HG03565 (cell line): ENCODE results near the gene ABR.
"Not testable (repeated sequence)": the region's sequence is repeated elsewhere in the genome, so short reads cannot be mapped to it uniquely, and the experiment has no call there.

ENCODE experiments used
- ATAC-seq: cut with Tn5 transposase; IDR thresholded peaks from one replicate; pipeline ENCODE4 v1.9.1; 2021; ENCODE audit warnings: mild to moderate bottlenecking, moderate library complexity; ENCODE audit not compliant: unreplicated experiment

ABR gene

GRCh38 chr17:1150863-1151600 is 28.7 kb downstream of the ABR start:
- no peak for ATAC-seq

GRCh38 chr17:1149869-1150268 is 29.9 kb downstream of the ABR start:
- no peak for ATAC-seq

DNA sequence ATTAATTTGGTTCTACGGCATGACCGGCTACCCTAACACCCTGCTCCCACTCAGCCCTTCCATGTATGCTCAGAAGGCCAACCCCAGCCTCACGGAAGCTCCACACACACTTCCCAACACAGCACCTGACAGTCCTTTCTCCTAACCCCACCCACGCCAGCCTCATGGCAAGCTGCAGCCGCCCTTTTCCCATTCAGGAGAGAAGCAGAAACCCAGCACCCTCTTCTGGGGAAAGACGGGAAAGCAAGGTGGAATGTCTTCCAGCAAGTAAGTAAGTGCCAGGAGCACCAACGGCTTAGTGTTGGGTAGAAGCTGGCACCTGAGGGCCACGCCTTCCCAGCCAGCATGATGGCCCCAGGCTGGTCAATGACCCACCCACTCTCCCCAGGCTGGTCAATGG is 32.1 kb downstream of the ABR start:
- no peak for ATAC-seq

- no peak for ATAC-seq
These were observed 33.1 kb downstream of the ABR start for GRCh38 chr17:1146561-1147265.

DNA sequence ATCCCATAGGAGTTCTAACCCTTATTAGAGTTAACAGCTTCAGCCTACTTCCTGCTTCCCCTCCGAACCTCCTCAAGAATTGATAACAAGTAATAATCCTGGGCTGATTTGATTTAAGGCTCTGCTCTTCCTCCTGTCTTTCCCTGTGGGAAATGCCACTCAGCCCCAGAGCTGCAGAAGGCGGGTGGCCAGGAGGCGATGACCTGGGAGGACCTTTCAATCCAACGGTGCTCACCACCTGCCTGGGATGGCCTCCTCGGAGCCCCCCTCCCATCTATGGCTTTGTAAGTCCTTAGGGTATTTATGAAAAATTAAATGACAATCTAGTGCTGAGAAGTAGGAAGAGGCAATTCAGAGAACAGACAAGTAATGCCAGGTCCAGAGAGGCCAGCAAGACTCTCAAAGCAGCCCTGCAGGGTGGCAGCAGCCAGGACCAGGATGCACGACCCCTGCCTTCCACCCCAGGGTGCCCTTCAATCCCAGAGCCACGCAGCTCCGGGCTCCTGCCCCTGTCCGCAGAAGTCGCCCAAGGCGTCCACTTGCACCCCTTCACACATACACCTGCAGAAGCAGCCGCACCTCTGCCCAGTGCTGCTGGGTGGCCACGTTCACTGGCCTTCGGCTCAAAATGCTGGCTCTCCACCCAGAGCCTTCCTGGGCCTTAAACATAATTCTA is 34.3 kb downstream of the ABR start:
- ATAC-seq = no peak

GRCh38 chr17:1144162-1144561 is 35.6 kb downstream of the ABR start:
- ATAC-seq = no peak

DNA sequence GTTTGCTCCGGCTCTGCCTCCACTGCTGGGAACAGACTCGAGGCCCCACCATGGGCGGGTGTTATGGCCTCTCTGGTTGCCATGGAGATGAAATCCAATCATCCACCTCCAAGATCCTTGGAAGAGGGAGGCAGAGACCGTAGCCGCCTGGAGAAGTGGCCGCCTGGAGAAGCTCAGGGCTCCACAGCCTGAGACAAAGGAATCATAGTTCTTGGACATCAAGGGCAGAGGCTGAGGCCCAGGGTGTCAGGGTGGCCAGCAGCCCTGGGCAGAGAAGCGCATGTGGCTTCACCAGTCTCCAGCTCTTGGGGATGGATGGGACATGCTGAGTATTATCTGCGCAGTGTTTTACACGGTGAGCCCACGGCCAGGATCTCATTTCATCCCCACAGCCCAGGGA is 36.2 kb downstream of the ABR start:
- no peak for ATAC-seq

DNA sequence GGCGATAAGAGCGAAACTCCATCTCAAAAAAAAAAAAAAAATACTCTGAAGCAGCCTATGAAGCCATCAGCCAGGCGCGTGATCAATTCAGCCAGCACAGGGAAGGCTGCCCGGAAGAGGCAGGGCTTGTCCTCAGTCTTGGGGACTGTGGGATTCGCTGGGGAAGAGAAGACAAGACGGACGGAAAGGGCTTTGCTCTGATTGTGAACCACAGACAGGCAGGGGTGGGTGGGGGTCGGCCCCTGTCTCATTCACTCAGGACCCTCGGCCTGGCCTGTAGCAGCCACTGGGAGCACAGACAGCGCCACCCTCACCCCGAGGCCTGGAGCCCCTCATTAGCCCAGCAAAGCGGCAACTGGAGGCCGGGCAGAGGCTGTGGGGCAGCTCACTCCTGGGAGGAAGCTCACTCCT is 37.2 kb downstream of the ABR start:
- ATAC-seq = no peak

- no peak for ATAC-seq
These were observed 42.3 kb downstream of the ABR start for GRCh38 chr17:1137465-1137894.

DNA sequence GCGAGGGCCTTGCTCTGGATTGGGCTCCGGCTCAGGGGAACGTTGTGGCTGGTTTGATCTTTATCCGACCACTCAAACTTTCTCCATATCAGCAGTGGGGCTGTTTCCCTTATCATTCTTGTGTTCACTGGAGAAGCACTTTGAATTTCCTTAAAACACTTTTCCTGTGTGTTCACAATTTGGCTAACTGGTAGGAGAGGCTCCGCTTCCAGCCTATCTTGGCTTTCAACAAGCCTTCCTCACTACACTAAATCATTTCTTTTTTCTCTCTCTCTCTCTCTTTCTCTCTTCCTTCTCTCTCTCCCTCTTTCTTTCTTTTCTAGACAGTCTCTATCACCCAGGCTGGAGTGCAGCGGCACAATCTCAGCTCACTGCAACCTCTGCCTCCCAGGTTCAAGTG is 43.0 kb downstream of the ABR start:
- no peak for ATAC-seq

DNA sequence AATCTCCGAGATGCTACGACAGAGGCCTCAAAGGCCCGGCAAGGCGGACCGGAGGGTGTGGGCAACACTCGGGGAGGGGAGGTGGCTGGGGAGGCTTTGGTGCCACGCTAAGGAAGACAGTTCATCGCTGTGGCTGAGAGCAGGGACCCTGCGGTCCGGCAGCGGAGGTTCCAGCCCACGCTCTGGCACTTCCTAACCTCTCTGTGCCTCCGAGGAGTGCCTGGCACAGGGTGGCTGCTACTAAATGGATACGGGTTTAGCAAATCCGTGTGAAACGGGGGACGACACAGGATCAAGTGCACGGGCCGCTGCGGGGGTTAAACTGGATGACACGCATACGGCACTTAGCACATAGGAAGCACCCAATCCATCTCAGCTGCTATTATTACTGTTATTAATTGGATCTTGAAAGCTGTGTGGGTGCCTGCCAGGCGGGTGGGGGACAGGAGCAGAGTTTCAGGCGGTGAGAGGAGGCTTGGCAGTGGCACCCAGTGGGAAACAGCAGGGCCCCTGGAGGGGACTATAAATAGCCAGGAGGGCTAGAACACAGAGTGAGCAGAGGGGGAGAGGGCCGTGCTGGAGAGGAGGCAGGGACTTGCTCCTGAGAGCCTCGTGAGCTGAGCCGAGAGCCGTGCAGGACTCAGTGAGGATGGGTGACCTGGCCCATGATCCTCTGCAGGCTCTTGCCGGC is 45.0 kb downstream of the ABR start:
- ATAC-seq = no peak

- no peak for ATAC-seq
These were observed 49.6 kb downstream of the ABR start for GRCh38 chr17:1130191-1130590.

- not testable (repeated sequence) for ATAC-seq
These were observed 51.3 kb downstream of the ABR start for GRCh38 chr17:1128463-1128862.

DNA sequence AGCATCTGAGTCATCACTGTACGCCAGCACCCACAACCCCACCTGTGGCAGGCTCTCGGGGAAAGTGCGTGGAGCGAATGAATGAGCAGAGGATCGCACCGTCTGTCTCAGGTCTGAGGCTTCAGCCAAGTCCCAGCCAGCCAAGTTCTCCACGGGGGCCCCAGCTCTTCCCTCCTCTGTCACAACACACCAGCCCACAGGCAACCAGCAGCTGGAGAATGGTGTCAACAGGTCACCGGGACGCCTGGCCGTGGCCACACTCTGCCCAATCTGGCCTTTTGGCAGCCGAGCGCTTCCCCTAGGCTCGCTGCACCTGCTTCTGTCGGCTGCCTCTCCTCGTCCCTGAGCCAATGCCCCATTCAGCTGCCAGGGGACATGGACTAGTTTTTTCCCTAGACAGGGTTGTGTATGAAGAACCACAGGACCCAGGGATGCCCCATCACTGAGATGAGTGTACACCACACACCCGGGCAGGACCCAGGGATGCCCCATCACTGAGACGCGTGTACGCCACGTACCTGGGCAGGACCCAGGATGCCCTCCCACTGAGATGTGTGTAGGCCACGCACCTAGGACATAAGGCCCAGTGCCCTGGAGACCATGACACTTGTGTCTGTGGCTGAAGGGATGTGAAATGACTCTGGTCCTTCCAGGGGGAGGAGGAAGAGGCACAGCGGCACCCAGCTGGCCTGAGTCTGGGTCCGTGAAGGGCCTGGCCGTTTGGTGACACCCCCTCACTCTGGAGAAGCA is 52.8 kb downstream of the ABR start:
- no peak for ATAC-seq

DNA sequence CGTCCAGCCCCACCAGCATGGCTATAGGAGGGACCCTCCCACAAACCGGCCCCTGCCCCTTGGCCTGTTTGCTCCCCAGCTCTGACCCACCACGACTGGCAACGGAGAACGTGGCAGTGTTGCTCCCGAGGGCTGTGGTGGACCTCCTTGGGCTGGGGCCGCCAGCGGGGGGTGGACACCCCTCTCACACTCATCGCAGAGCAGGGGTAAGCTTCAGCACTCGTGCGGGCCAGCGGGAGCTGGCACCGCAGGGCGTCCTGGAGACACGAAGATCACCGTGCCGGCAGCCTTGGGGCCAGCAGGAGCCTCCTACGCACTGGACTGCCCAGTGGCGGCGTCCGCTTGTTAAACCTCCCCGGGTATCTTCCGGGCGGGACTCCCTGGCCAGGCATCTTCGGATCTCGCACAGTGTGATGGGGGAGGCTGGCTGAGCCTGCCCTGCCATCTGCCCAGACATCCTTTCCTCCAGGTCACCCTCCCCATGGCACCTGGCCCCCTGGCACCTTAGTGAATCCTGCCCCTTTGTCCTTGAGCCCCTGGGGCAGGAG is 53.5 kb downstream of the ABR start:
- ATAC-seq = no peak

DNA sequence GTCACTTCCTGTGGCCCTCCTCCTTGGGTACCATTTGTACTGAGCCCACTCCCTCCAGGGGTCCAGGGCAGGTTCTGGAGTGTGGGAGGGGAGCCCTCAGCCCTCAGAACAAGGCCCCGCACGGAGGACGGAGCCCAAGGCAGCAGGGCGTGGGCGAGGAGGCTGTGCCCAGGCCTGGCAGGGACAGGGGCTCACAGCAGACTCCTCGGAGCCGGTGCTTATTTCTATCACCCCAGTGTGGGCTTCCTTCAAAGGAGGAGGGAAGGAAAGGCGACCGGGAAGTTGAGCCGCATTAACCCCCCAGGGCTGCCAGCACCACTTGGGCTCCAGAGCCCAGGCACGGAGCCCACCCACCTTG is 54.0 kb downstream of the ABR start:
- ATAC-seq = no peak

GRCh38 chr17:1124896-1125787 is 54.6 kb downstream of the ABR start:
- ATAC-seq = no peak

GRCh38 chr17:1123921-1124715 is 55.7 kb downstream of the ABR start:
- ATAC-seq = no peak

DNA sequence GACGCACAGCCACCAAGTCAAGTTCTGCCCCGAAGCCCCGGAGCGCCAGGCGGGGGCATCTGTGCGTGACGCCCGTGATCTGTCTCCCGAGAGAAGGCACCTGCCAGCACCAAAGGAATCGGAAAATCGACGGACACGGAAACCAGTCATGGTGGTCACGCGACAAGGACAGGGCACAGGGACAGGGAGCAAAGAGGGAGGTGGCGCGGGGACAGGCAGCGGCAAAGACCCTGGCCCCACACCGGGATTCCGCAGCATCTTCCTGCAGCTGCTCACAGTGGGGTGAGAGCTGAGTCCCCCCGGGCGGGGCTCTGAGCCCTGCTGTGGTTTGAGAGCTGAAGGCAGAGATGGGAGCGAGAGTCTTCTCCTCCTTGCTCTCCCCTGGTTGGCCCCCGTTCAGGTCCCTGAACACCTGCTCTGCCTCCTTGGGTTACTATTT is 56.4 kb downstream of the ABR start:
- ATAC-seq = no peak
